Measurements from ENCODE around the gene MTHFD1. TPM values are rescaled to one million over a fixed set of nuclear protein-coding genes. Genes with fewer than 3 reads are reported as not detected.
A peak's percentile ranks its signal among the peaks of the same experiment; 100 is the strongest.

The MTHFD1 gene
- total and polyA plus RNA-seq, 9 of the 15 experiments (the other 6 are each of a cell fraction or from before 2014, with no cell fraction given) = 66.7 to 158 (median 90.9) TPM

DNA sequence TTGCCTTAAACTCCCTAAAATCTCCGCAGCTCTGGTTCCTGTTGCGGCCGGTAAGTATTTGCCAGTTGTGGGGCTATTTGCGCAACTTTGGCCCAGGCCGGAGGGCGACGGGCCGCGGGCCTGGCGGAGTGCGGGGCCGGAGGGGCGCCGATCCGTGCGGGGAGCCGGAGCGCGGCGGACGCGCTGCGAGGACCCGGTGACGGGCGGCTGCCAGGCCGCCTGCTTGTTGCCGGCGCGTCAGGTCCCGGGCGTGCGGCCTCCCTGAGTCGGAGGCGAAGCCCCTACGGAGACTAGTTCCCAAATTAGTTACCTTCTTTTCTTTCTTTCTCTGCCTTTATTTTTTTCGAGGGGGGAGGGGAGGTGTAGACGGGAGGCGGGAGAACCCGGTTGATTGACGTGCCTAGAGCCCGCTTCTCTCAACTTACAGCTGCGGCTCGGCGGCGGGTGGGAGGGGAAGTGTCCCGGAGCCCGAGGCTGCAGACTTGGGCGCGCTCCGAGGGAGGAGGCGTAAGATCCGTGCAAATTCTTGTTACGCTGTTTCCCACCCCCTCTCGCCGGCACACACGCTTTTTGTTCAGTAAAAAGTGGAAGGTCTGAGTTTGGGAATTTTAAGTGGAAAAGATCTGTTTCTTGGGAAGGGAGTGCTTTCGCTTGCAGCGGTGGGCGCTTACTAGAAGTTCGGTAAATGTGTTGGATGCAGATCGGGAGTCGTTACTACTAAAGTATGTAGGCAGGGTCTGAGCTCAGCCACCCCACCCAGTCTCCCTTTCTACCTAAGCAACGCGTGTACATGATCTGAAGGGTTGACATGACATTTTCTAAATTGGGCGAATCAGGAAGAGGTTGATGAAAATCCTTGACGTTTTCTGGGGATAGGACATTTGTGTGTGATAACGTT lies 117.0 kb downstream of the MTHFD1 start (continued):
- TF ChIP-seq CEBPB (tag; IDR thresholded peaks at IDR 0.05) = no peak
- TF ChIP-seq GABPB1 (CRISPR knock-in tag; IDR thresholded peaks at IDR 0.05) = no peak
- no peak for TF ChIP-seq SIX5 (IDR thresholded peaks at IDR 0.05; ENCODE audit: borderline replicate concordance in 1 of 2, insufficient read depth in 1 of 2, low read depth in 1 of 2, low read length in 2 of 2)
- no peak for TF ChIP-seq NR2C1 (IDR thresholded peaks at IDR 0.05)
- TF ChIP-seq NR2C1 (tag; IDR thresholded peaks at IDR 0.05) = no peak
- no peak for TF ChIP-seq EP300 (IDR thresholded peaks at IDR 0.05; ENCODE audit: low read length)
- no peak for TF ChIP-seq MAFF (IDR thresholded peaks at IDR 0.05; ENCODE audit: low read length)
- no peak for TF ChIP-seq PHB2 (IDR thresholded peaks at IDR 0.05; ENCODE audit: low read depth)
- TF ChIP-seq, protein P1, sequence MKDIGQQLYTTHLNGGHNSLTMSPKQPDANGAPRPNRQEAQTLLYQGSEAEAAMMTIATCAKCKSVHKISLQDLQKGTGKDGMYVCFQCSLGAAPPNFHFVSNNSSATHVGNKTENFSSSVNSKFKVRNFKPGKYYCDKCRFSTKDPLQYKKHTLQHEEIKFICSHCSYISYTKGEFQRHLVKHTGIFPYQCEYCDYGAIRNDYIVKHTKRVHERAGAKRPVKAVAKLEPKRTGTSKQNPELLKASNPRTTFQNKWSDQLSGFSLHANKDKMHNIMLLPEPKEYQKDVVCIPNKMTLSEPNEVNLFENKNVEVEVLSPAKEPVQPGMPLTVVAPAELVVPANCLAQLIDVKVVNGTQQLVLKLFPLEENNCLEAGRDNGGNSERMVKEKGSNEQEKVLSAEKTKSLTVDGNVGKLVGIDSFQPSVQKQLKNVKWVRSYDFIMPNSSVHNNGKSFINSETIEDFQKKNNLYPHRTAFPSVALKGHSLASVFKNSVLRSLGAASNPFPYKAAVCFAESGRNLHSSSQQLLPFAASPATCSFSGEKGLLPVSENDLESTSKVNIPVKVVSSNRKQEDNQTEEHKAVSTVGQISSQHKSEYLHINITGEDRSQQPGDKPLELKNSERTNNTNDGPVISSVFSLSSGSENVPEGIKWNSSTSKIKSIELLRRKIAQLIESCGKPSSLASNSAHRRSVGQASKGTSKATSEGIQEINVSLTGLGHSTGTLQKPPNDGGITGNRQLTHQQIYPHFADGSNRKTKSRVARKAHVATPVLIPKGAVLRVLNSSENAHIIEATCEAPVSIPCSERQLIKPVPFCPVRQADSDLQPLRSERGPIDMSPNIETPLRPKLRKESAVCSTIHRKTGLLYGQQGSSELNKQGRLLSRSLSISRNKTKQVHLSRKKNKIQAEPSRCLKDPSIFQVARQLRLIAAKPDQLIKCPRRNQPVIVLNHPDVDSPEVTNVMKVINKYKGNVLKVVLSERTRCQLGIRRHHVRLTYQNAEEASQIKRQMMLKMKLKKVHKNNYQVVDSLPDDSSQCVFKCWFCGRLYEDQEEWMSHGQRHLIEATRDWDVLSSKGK (CRISPR knock-in tag; IDR thresholded peaks at IDR 0.05) = no peak
- TF ChIP-seq, protein P2, sequence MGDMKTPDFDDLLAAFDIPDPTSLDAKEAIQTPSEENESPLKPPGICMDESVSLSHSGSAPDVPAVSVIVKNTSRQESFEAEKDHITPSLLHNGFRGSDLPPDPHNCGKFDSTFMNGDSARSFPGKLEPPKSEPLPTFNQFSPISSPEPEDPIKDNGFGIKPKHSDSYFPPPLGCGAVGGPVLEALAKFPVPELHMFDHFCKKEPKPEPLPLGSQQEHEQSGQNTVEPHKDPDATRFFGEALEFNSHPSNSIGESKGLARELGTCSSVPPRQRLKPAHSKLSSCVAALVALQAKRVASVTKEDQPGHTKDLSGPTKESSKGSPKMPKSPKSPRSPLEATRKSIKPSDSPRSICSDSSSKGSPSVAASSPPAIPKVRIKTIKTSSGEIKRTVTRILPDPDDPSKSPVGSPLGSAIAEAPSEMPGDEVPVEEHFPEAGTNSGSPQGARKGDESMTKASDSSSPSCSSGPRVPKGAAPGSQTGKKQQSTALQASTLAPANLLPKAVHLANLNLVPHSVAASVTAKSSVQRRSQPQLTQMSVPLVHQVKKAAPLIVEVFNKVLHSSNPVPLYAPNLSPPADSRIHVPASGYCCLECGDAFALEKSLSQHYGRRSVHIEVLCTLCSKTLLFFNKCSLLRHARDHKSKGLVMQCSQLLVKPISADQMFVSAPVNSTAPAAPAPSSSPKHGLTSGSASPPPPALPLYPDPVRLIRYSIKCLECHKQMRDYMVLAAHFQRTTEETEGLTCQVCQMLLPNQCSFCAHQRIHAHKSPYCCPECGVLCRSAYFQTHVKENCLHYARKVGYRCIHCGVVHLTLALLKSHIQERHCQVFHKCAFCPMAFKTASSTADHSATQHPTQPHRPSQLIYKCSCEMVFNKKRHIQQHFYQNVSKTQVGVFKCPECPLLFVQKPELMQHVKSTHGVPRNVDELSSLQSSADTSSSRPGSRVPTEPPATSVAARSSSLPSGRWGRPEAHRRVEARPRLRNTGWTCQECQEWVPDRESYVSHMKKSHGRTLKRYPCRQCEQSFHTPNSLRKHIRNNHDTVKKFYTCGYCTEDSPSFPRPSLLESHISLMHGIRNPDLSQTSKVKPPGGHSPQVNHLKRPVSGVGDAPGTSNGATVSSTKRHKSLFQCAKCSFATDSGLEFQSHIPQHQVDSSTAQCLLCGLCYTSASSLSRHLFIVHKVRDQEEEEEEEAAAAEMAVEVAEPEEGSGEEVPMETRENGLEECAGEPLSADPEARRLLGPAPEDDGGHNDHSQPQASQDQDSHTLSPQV (IDR thresholded peaks at IDR 0.05) = 0 out of 2 replicates have a peak, but pooled peaks have one; percentile 50
- no peak for TF ChIP-seq BACH1 (tag; IDR thresholded peaks at IDR 0.05)
- TF ChIP-seq, protein P3, sequence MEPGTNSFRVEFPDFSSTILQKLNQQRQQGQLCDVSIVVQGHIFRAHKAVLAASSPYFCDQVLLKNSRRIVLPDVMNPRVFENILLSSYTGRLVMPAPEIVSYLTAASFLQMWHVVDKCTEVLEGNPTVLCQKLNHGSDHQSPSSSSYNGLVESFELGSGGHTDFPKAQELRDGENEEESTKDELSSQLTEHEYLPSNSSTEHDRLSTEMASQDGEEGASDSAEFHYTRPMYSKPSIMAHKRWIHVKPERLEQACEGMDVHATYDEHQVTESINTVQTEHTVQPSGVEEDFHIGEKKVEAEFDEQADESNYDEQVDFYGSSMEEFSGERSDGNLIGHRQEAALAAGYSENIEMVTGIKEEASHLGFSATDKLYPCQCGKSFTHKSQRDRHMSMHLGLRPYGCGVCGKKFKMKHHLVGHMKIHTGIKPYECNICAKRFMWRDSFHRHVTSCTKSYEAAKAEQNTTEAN (CRISPR knock-in tag; IDR thresholded peaks at IDR 0.05) = no peak
- TF ChIP-seq ZNF146 (CRISPR knock-in tag; IDR thresholded peaks at IDR 0.05; ENCODE audit: unreplicated experiment) = no peak
- no peak for TF ChIP-seq ZNF24 (IDR thresholded peaks at IDR 0.05)
- no peak for TF ChIP-seq ZNF79 (CRISPR knock-in tag; IDR thresholded peaks at IDR 0.05; ENCODE audit: low read depth)
- TF ChIP-seq PRPF4 (IDR thresholded peaks at IDR 0.05; ENCODE audit: insufficient read depth, low read depth, low read length, poor library complexity, severe bottlenecking) = no peak
- TF ChIP-seq, protein P4, sequence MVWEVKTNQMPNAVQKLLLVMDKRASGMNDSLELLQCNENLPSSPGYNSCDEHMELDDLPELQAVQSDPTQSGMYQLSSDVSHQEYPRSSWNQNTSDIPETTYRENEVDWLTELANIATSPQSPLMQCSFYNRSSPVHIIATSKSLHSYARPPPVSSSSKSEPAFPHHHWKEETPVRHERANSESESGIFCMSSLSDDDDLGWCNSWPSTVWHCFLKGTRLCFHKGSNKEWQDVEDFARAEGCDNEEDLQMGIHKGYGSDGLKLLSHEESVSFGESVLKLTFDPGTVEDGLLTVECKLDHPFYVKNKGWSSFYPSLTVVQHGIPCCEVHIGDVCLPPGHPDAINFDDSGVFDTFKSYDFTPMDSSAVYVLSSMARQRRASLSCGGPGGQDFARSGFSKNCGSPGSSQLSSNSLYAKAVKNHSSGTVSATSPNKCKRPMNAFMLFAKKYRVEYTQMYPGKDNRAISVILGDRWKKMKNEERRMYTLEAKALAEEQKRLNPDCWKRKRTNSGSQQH (CRISPR knock-in tag; IDR thresholded peaks at IDR 0.05) = no peak
- TF ChIP-seq ZNF354B (CRISPR knock-in tag; IDR thresholded peaks at IDR 0.05) = no peak
